ENCODE results near the gene BCL2L12.

The BCL2L12 gene

DNA sequence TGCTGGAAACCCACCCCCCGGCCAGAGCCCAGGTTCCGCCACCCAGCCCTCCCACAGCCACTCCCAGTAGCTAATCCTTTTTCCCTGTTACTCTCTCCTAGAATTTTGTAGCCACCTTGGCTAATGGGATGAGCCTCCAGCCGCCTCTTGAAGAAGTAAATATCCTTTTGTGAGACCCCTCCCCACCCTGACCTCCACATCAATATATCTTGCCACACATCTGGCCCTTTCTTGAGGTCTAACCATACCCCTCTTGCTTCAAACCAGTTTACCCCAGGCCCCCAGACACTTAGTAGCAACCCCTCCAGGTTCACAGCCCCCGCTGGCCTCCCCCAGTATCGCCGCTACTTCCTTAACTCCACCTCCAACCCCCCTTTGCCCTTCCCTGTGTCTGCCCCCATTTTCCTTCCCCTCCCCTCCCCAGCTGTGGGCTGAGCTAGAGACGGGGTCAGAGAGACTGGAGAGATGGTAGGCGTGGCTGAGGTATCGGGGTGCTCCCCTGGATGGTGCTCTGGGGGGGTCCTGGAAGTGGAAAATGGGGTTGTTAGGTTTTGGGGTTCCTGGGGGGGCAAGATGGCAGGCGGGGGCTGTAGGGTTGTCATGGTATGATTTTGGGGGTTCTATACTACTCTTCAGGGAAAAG lies 14.2 kb downstream of the BCL2L12 start:
- DNase-seq = no peak
- H3K4me3 ChIP-seq (ENCODE audit: low read length) = no peak overlapping the region
- no CpG with 5 or more reads among the region's 10 CpGs for WGBS (ENCODE audit: extremely low coverage, insufficient coverage, low lambda C conversion rate)

DNA sequence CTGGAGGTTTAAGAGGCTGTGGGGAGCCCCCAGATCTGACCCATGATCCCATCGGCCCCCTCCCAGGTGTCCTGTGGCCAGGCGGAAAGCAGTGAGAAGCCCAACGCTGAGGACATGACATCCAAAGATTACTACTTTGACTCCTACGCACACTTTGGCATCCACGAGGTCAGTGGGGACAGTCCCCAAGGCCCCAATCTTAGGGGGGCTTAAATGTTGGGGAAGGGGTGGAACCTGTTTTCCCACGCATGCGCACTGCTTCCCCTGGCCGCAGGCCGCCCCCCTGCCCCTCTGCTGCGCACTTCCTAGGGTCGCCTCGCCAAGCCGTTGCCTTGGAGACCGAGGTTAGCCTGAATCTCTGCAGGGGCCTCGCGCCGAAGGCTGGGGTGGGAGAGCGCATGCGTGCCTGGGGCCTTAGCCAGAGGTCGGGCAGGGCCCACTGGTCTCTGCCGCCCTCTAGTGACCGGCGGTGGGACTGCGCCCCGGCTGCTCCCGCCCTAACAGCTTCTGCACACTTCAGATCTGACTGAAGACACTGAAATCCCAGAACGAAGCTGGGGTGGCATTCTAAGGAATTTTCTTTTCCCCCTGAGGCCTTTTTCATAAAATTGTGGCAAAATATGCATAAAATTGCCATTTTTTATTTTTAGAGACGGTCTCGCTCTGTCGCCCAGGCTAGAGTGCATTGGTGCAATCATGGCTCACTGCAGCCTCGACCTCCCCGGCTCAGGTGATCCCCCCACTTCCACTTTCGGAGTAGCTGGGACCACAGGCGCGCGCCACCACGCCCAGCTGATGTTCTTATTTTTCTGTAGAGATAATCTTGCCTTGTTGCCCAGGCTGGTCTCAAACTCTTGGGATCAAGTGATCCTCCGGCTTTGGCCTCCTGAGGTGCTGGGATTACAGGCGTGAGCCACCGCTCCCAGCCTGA lies 15.0 kb downstream of the BCL2L12 start:
- H3K4me2 ChIP-seq (ENCODE audit: low read length) = peak overlapping the region; percentile 25
- peak overlapping the region; percentile 55 for H3K9ac ChIP-seq (ENCODE audit: low read length)
- H2BK120ac ChIP-seq (ENCODE audit: low read depth, low read length) = no peak overlapping the region
- no peak overlapping the region for H3K23ac ChIP-seq (ENCODE audit: low read length)
- DNase-seq = peak; percentile 96
- H2BK15ac ChIP-seq (replicated peaks; ENCODE audit: low read depth) = no peak overlapping the region
- peaks cover 19% of the 10 kb centered on the region for H3K79me1 ChIP-seq (ENCODE audit: low read length)
- no peaks in the 10 kb centered on the region for H3K27me3 ChIP-seq (ENCODE audit: insufficient read depth, low read length, poor library complexity)
- H4K5ac ChIP-seq (ENCODE audit: low read length) = no peak overlapping the region
- H3K4ac ChIP-seq (ENCODE audit: low read depth, low read length) = no peak overlapping the region
- no peak overlapping the region for H2AK5ac ChIP-seq (ENCODE audit: low read length)
- H4K8ac ChIP-seq (ENCODE audit: low read depth, low read length) = no peak overlapping the region
- peak overlapping the region; percentile 56 for H3K56ac ChIP-seq (ENCODE audit: low read length)
- no peak overlapping the region for H3K4me3 ChIP-seq (ENCODE audit: low read length)
- WGBS (ENCODE audit: extremely low coverage, insufficient coverage, low lambda C conversion rate) = no CpG with 5 or more reads among the region's 40 CpGs
- H2BK5ac ChIP-seq (ENCODE audit: low read length) = no peak overlapping the region
- H3K36me3 ChIP-seq (ENCODE audit: control insufficient read depth, insufficient read depth, low read length) = peaks cover 22% of the 10 kb centered on the region
- peaks cover 45% of the 10 kb centered on the region for H3K79me2 ChIP-seq (ENCODE audit: control insufficient read depth, insufficient read depth, low read length)
- no peak overlapping the region for H3K18ac ChIP-seq (ENCODE audit: low read length)
- H3K4me1 ChIP-seq (ENCODE audit: control insufficient read depth, low read depth, low read length) = peaks cover 8% of the 10 kb centered on the region
- no peak overlapping the region for H3K27ac ChIP-seq (ENCODE audit: low read depth, low read length)

More for the DNA sequence above, 14.2 kb downstream of the BCL2L12 start:
- H3K4me2 ChIP-seq (ENCODE audit: low read length) = peak overlapping the region; percentile 25
- H3K36me3 ChIP-seq (ENCODE audit: control insufficient read depth, insufficient read depth, low read length) = peaks cover 16% of the 10 kb centered on the region
- peak overlapping the region; percentile 45 for H3K56ac ChIP-seq (ENCODE audit: low read length)
- H2AK5ac ChIP-seq (ENCODE audit: low read length) = no peak overlapping the region
- H2BK5ac ChIP-seq (ENCODE audit: low read length) = no peak overlapping the region
- H3K18ac ChIP-seq (ENCODE audit: low read length) = no peak overlapping the region
- peak overlapping the region; percentile 55 for H3K9ac ChIP-seq (ENCODE audit: low read length)
- no peak overlapping the region for H4K5ac ChIP-seq (ENCODE audit: low read length)
- no peak overlapping the region for H3K23ac ChIP-seq (ENCODE audit: low read length)
- no peak overlapping the region for H4K8ac ChIP-seq (ENCODE audit: low read depth, low read length)
- H3K4me1 ChIP-seq (ENCODE audit: control insufficient read depth, low read depth, low read length) = peaks cover 8% of the 10 kb centered on the region
- H3K27me3 ChIP-seq (ENCODE audit: insufficient read depth, low read length, poor library complexity) = no peaks in the 10 kb centered on the region
- peaks cover 45% of the 10 kb centered on the region for H3K79me2 ChIP-seq (ENCODE audit: control insufficient read depth, insufficient read depth, low read length)
- H3K27ac ChIP-seq (ENCODE audit: low read depth, low read length) = peak overlapping the region; percentile 41
- H3K4ac ChIP-seq (ENCODE audit: low read depth, low read length) = no peak overlapping the region
- H2BK15ac ChIP-seq (replicated peaks; ENCODE audit: low read depth) = no peak overlapping the region
- no peak overlapping the region for H2BK120ac ChIP-seq (ENCODE audit: low read depth, low read length)
- H3K79me1 ChIP-seq (ENCODE audit: low read length) = peaks cover 14% of the 10 kb centered on the region

DNA sequence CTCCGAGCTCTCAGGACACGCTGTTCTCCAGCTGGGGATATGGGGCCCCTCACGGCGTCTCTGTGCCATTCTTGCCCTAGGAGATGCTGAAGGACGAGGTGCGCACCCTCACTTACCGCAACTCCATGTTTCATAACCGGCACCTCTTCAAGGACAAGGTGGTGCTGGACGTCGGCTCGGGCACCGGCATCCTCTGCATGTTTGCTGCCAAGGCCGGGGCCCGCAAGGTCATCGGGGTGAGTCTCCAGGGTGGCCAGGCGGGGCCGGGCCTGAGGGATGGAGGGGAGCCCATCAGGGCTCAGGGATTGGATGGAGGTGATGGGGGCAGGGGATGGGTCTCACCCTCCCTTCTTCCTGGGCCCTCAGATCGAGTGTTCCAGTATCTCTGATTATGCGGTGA lies 16.1 kb downstream of the BCL2L12 start:
- Histone ChIP-seq H2AK5ac (ENCODE audit: low read length) (no peak overlapping the region), H3K79me1 (ENCODE audit: low read length) (peaks cover 23% of the 10 kb centered on the region), H3K27ac (ENCODE audit: low read depth, low read length) (no peak overlapping the region), H3K27me3 (ENCODE audit: insufficient read depth, low read length, poor library complexity) (no peaks in the 10 kb centered on the region), H3K23ac (ENCODE audit: low read length) (no peak overlapping the region), H2BK15ac (replicated peaks; ENCODE audit: low read depth) (no peak overlapping the region), H2BK120ac (ENCODE audit: low read depth, low read length) (no peak overlapping the region), H3K4ac (ENCODE audit: low read depth, low read length) (no peak overlapping the region), H3K4me1 (ENCODE audit: control insufficient read depth, low read depth, low read length) (peaks cover 8% of the 10 kb centered on the region), H3K56ac (ENCODE audit: low read length) (no peak overlapping the region), H3K79me2 (ENCODE audit: control insufficient read depth, insufficient read depth, low read length) (peaks cover 45% of the 10 kb centered on the region), H3K4me2 (ENCODE audit: low read length) (no peak overlapping the region), H3K4me3 (ENCODE audit: low read length) (no peak overlapping the region), H3K9ac (ENCODE audit: low read length) (no peak overlapping the region), H4K5ac (ENCODE audit: low read length) (no peak overlapping the region), H3K18ac (ENCODE audit: low read length) (no peak overlapping the region), H4K8ac (ENCODE audit: low read depth, low read length) (no peak overlapping the region), H2BK5ac (ENCODE audit: low read length) (no peak overlapping the region), H3K36me3 (ENCODE audit: control insufficient read depth, insufficient read depth, low read length) (peaks cover 29% of the 10 kb centered on the region)
- WGBS (ENCODE audit: extremely low coverage, insufficient coverage, low lambda C conversion rate) = no CpG with 5 or more reads among the region's 19 CpGs
- DNase-seq = no peak

DNA sequence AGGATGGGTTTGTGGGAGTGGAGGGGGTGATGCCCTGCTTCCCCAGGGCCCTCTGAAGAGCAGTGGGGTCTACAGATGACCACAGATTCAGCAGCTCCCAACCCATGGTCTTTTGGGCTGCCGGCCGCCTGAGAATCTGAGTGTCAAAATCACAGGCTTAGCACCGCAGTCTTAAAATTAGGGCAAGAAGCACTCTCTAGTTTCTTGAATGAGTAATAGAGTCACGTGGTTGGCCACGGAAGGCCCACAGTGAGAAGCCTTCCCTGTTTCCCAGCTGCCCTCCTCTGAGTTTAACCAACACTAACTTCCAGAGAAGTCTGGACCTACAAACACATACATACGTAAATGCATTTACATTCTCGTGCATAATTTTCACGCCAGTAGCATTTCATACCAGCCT lies 16.5 kb downstream of the BCL2L12 start:
- Histone ChIP-seq H3K56ac (ENCODE audit: low read length) (no peak overlapping the region), H3K27ac (ENCODE audit: low read depth, low read length) (no peak overlapping the region), H2BK15ac (replicated peaks; ENCODE audit: low read depth) (no peak overlapping the region), H3K79me2 (ENCODE audit: control insufficient read depth, insufficient read depth, low read length) (peaks cover 44% of the 10 kb centered on the region), H4K5ac (ENCODE audit: low read length) (no peak overlapping the region), H3K4me1 (ENCODE audit: control insufficient read depth, low read depth, low read length) (peaks cover 8% of the 10 kb centered on the region), H2BK5ac (ENCODE audit: low read length) (no peak overlapping the region), H3K36me3 (ENCODE audit: control insufficient read depth, insufficient read depth, low read length) (peaks cover 31% of the 10 kb centered on the region), H3K27me3 (ENCODE audit: insufficient read depth, low read length, poor library complexity) (no peaks in the 10 kb centered on the region), H3K79me1 (ENCODE audit: low read length) (peaks cover 23% of the 10 kb centered on the region), H3K9ac (ENCODE audit: low read length) (no peak overlapping the region), H3K18ac (ENCODE audit: low read length) (no peak overlapping the region), H2AK5ac (ENCODE audit: low read length) (no peak overlapping the region), H3K4me3 (ENCODE audit: low read length) (no peak overlapping the region), H2BK120ac (ENCODE audit: low read depth, low read length) (no peak overlapping the region), H3K23ac (ENCODE audit: low read length) (no peak overlapping the region), H3K4ac (ENCODE audit: low read depth, low read length) (no peak overlapping the region), H3K4me2 (ENCODE audit: low read length) (no peak overlapping the region), H4K8ac (ENCODE audit: low read depth, low read length) (no peak overlapping the region)
- DNase-seq = no peak
- whole genome bisulfite sequencing (ENCODE audit: extremely low coverage, insufficient coverage, low lambda C conversion rate) = no CpG with 5 or more reads among the region's 8 CpGs

DNA sequence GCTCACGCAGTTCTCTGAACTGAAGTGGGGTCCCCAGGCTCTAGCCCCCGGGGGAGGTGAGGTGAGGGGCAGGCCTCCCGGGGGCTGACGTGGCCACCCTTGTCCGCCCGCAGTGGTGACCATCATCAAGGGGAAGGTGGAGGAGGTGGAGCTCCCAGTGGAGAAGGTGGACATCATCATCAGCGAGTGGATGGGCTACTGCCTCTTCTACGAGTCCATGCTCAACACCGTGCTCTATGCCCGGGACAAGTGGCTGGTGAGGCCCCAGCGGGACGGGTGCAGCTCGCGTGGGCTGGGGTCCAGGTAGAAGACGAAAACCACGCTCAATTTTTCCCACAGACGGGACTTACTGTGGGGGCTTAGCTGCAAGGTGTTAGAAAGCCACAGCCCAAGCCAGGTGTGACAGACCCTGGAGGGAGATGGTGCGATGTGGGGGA lies 18.1 kb downstream of the BCL2L12 start:
- WGBS (ENCODE audit: extremely low coverage, insufficient coverage, low lambda C conversion rate) = no CpG with 5 or more reads among the region's 18 CpGs
- Histone ChIP-seq H4K5ac (ENCODE audit: low read length) (no peak overlapping the region), H3K27me3 (ENCODE audit: insufficient read depth, low read length, poor library complexity) (no peaks in the 10 kb centered on the region), H2BK5ac (ENCODE audit: low read length) (no peak overlapping the region), H3K4me2 (ENCODE audit: low read length) (no peak overlapping the region), H2BK15ac (replicated peaks; ENCODE audit: low read depth) (no peak overlapping the region), H3K79me1 (ENCODE audit: low read length) (peaks cover 23% of the 10 kb centered on the region), H3K4me1 (ENCODE audit: control insufficient read depth, low read depth, low read length) (peaks cover 8% of the 10 kb centered on the region), H3K9ac (ENCODE audit: low read length) (no peak overlapping the region), H3K4ac (ENCODE audit: low read depth, low read length) (no peak overlapping the region), H3K79me2 (ENCODE audit: control insufficient read depth, insufficient read depth, low read length) (peaks cover 30% of the 10 kb centered on the region), H3K4me3 (ENCODE audit: low read length) (no peak overlapping the region), H3K23ac (ENCODE audit: low read length) (no peak overlapping the region), H2BK120ac (ENCODE audit: low read depth, low read length) (no peak overlapping the region), H4K8ac (ENCODE audit: low read depth, low read length) (no peak overlapping the region), H3K18ac (ENCODE audit: low read length) (no peak overlapping the region), H3K36me3 (ENCODE audit: control insufficient read depth, insufficient read depth, low read length) (peaks cover 31% of the 10 kb centered on the region), H3K56ac (ENCODE audit: low read length) (no peak overlapping the region), H2AK5ac (ENCODE audit: low read length) (no peak overlapping the region), H3K27ac (ENCODE audit: low read depth, low read length) (no peak overlapping the region)
- DNase-seq = no peak
